ENCODE results near the gene UVRAG.
"Not testable (repeated sequence)": the region's sequence is repeated elsewhere in the genome, so short reads cannot be mapped to it uniquely, and the experiment has no call there.

The UVRAG gene

DNA sequence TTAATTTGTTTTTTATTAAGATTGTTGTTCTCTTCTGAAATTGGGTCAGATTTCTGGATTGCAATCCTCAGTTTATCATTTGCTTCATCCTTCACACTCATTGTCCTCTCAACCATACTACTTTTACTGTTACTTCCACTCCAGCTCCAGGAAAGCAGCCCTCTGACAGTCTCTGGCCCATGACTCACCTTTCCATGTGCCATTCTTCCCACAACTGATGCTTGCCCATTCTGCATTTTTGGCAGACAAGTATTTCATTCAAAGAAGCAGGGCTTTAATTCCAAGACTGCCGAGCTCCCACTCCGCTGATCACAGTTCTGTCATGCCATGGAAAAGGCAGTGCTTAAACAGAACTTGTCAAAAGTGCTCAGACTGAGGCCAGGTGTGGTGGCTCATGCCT, 252.1 kb downstream of the UVRAG start:
- TF ChIP-seq, protein P1, sequence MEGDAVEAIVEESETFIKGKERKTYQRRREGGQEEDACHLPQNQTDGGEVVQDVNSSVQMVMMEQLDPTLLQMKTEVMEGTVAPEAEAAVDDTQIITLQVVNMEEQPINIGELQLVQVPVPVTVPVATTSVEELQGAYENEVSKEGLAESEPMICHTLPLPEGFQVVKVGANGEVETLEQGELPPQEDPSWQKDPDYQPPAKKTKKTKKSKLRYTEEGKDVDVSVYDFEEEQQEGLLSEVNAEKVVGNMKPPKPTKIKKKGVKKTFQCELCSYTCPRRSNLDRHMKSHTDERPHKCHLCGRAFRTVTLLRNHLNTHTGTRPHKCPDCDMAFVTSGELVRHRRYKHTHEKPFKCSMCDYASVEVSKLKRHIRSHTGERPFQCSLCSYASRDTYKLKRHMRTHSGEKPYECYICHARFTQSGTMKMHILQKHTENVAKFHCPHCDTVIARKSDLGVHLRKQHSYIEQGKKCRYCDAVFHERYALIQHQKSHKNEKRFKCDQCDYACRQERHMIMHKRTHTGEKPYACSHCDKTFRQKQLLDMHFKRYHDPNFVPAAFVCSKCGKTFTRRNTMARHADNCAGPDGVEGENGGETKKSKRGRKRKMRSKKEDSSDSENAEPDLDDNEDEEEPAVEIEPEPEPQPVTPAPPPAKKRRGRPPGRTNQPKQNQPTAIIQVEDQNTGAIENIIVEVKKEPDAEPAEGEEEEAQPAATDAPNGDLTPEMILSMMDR (IDR thresholded peaks at IDR 0.05; ENCODE audit: borderline replicate concordance, control extremely low read depth, extremely low read depth, insufficient read depth, missing control alignments) = no peak
- in situ Hi-C loops (cut with MboI; ENCODE audit: low sequenced_read_pairs, unreplicated experiment) = no loop called here
- no peak for DNase-seq (ENCODE audit: low spot score)

DNA sequence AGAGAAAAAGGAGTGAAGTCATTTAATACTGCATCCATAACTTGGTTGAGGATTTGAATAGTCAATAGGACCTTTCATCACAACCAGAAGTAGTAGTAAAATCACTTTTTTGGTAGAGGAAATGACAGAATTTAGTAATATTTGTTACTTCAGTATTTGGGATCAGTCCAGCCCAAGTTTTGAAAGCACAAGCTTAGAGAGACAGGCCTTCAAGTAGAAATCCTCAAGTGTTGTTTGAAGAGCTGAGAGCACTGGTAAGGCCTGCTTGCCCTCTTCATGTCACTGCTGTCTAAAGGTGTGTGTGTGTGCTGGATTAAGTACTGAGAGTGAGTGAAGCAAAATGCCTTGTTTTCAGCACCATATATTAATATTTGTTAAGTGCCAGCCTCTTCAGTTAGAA, 254.0 kb downstream of the UVRAG start:
- no peak for DNase-seq (ENCODE audit: low spot score)

DNA sequence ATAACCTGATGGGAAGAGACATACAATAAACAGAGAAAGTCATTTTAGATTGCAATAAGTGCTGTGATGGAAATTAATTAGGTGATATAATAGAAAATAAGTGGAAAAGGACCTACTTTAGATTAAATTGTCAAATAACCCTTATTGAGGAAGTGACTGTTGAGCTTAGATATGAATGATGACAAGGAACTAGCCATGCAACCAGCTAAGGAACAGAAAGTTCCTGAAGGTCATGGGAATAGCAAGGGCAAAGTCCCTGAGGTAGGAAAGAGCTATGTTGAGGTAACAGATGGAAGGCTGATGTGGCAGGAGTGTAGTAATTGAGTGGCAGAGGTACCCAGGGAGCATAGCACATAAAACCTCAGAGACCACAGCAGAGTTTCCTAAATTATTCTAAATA, 256.1 kb downstream of the UVRAG start:
- TF ChIP-seq, protein P1 (IDR thresholded peaks at IDR 0.05; ENCODE audit: borderline replicate concordance, control extremely low read depth, extremely low read depth, insufficient read depth, missing control alignments) = no peak
- in situ Hi-C loops (cut with MboI; ENCODE audit: low sequenced_read_pairs, unreplicated experiment) = no loop called here
- no peak for DNase-seq (ENCODE audit: low spot score)

More for the DNA sequence above, 254.0 kb downstream of the UVRAG start:
- in situ Hi-C loops (cut with MboI; ENCODE audit: low sequenced_read_pairs, unreplicated experiment) = no loop called here
- TF ChIP-seq, protein P1 (IDR thresholded peaks at IDR 0.05; ENCODE audit: borderline replicate concordance, control extremely low read depth, extremely low read depth, insufficient read depth, missing control alignments) = no peak

DNA sequence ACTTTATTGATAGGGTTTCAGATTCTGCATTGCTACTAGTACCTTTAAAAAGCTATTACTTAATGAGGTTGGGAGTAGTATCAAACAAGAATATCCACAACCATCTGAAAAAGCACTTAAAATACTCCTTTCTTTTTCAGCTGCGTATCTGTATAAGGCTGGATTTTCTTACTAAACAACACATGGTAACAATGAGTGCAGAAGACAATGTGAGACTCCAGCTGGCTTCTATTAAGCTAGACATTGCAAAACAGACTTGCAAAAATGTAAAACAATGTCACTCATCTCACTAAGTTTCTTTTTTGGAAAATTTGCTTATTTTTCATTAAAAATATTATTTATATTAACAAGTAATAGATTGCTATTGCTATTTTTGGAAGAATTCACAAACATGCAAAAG, 258.7 kb downstream of the UVRAG start:
- TF ChIP-seq, protein P1 (IDR thresholded peaks at IDR 0.05; ENCODE audit: borderline replicate concordance, control extremely low read depth, extremely low read depth, insufficient read depth, missing control alignments) = no peak
- no peak for DNase-seq (ENCODE audit: low spot score)
- in situ Hi-C loops (cut with MboI; ENCODE audit: low sequenced_read_pairs, unreplicated experiment) = no loop called here

DNA sequence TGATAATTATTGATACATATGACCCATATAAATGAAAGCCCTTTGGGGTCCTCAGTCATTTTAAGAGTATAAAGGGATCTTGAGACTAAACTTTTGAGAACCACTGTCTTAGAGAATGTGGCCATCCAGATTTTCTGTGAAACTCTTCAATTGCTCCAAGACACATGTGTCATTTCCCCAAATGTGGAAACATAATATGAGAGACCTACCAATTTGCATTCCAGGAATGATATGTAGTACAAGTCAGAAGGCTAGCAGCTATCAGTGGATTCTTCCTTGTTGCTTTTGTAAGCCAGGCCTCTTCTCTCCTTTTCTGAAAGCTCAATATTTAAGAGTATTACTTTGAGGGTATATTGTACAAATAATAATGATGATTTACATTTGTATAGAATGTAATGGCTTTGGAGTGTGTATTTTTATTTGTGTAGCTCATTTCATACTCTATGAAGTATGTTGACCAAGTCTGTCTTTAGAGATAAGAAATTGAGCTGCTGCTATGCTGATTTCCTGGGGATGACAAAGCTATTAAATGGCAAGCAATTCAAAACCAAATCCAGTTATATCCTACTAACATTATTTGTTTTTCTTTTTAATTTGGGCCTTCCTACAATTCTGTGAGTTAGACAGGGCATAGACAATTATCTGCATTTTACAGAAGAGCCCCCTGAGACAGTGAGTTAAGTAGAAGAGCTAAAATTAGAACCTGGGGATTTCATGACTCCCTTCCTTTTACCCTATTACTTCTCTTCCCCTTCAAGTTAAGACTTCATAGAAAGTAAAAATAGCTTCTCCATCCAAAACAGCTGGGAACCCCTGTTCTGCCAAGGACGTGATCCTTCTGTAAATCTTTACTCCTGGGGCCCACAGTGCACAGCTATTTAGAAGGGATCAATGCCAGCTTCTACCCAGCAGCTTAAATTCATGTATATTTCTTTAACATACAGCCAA, 259.4 kb downstream of the UVRAG start:
- TF ChIP-seq, protein P1 (IDR thresholded peaks at IDR 0.05; ENCODE audit: borderline replicate concordance, control extremely low read depth, extremely low read depth, insufficient read depth, missing control alignments) = no peak
- in situ Hi-C loops (cut with MboI; ENCODE audit: low sequenced_read_pairs, unreplicated experiment) = no loop called here
- DNase-seq (ENCODE audit: low spot score) = no peak

DNA sequence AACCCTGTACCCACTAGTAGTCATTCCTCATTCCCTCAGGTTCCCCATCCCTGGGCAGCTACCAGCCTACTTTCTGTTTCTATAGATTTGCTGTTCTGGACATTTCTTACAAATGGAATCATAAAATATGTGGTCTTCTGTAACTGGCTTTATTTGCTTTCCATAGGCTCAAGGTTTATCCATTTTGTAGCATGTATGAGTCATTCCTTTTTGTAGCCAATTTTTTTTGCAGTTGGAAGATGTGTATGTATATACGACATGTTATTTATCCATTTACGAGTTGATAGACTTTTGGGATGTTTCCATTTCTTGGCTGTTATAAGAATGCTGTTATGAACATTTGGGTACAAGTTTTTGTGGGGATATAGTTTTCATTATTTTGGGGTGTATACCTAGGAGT, 260.7 kb downstream of the UVRAG start:
- in situ Hi-C loops (cut with MboI; ENCODE audit: low sequenced_read_pairs, unreplicated experiment) = no loop called here
- DNase-seq (ENCODE audit: low spot score) = no peak
- TF ChIP-seq, protein P1 (IDR thresholded peaks at IDR 0.05; ENCODE audit: borderline replicate concordance, control extremely low read depth, extremely low read depth, insufficient read depth, missing control alignments) = no peak

DNA sequence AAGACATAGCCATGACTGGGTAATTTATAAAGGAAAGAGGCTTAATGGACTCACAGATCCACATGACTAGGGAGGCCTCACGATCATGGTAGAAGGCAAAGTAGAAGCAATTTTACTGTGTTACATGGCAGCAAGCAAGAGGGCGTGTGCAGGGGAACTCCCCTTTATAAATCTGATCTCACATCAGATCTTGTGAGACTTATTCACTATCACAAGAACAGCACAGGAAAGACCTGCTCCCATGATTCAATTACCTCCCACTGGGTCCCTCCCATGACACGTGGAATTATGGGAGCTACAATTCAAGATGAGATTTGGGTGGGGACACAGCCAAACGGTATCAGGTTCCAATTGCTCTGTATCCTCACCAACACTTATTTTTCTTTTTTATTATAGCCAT, 261.2 kb downstream of the UVRAG start:
- DNase-seq (ENCODE audit: low spot score) = not testable (repeated sequence)

More for the DNA sequence above, 261.2 kb downstream of the UVRAG start:
- in situ Hi-C loops (cut with MboI; ENCODE audit: low sequenced_read_pairs, unreplicated experiment) = not testable (repeated sequence)
